SK-N-SH treated with all-trans-retinoic acid at 6 μM for 48 hours (cell line): ENCODE measurements around the gene C16orf82.

Experiments used
- ATAC-seq: fragments of 200-7000 bp; cut with Tn5 transposase; 3 replicates; pipeline ENCODE4 v1.9.1; 2020; ENCODE audit warnings: mild to moderate bottlenecking, moderate library complexity
- ARNTL ChIP-seq: fragments of 450-650 bp; formaldehyde crosslinking; IDR thresholded peaks from 2 replicates; pipeline ENCODE4 v1.5.0; 2020; ENCODE audit warnings: low read depth, mild to moderate bottlenecking, moderate library complexity, borderline replicate concordance
- BACH2 ChIP-seq: fragments of 250-450 bp; sonication (Bioruptor Pico); IDR thresholded peaks from 2 replicates; pipeline ENCODE4 v1.9.0; 2021; ENCODE audit warnings: mild to moderate bottlenecking, borderline replicate concordance
- CREB5 ChIP-seq: fragments of 250-450 bp; sonication (Bioruptor Pico); IDR thresholded peaks from 2 replicates; pipeline ENCODE4 v1.5.1; 2020; ENCODE audit warnings: low read depth, mild to moderate bottlenecking, moderate library complexity
- CSDC2 ChIP-seq: fragments of 250-450 bp; sonication (Bioruptor Pico); IDR thresholded peaks from 2 replicates; pipeline ENCODE4 v1.5.0; 2020; ENCODE audit warnings: mild to moderate bottlenecking, moderate library complexity
- ESRRG ChIP-seq: fragments of 250-450 bp; sonication (Bioruptor Pico); IDR thresholded peaks from 2 replicates; pipeline ENCODE4 v1.6.1; 2021; ENCODE audit warnings: mild to moderate bottlenecking
- GLIS3 ChIP-seq: fragments of 250-450 bp; sonication (Bioruptor Pico); IDR thresholded peaks from 2 replicates; pipeline ENCODE4 v1.5.0; 2020; ENCODE audit warnings: mild to moderate bottlenecking, moderate library complexity
- ISL1 ChIP-seq: fragments of 250-450 bp; sonication (Bioruptor Pico); IDR thresholded peaks from 2 replicates; pipeline ENCODE4 v2.1.2; 2022; ENCODE audit warnings: mild to moderate bottlenecking, moderate library complexity
- OSR1 ChIP-seq: fragments of 250-450 bp; sonication (Bioruptor Pico); IDR thresholded peaks from 2 replicates; pipeline ENCODE4 v1.8.0; 2022; ENCODE audit warnings: moderate library complexity, mild to moderate bottlenecking, inconsistent platforms
- PPARA ChIP-seq: fragments of 250-450 bp; sonication (Bioruptor Pico); IDR thresholded peaks from 2 replicates; pipeline ENCODE4 v1.5.0; 2020; ENCODE audit warnings: mild to moderate bottlenecking, borderline replicate concordance
- RARB ChIP-seq: fragments of 250-450 bp; sonication (Bioruptor Pico); IDR thresholded peaks from 2 replicates; pipeline ENCODE4 v1.8.0; 2021; ENCODE audit warnings: mild to moderate bottlenecking, moderate library complexity
- SNAI2 ChIP-seq: fragments of 250-450 bp; sonication (Bioruptor Pico); IDR thresholded peaks from 2 replicates; pipeline ENCODE4 v1.5.0; 2020; ENCODE audit warnings: mild to moderate bottlenecking, moderate library complexity
- TCF4 ChIP-seq: fragments of 250-450 bp; sonication (Bioruptor Pico); IDR thresholded peaks from 2 replicates; pipeline ENCODE4 v1.8.0; 2021; ENCODE audit warnings: mild to moderate bottlenecking, moderate library complexity, borderline replicate concordance
- TOX ChIP-seq: fragments of 250-450 bp; sonication (Bioruptor Pico); IDR thresholded peaks from 2 replicates; pipeline ENCODE4 v1.8.0; 2021; ENCODE audit warnings: mild to moderate bottlenecking, moderate library complexity, borderline replicate concordance
- TSHZ2 ChIP-seq: fragments of 250-450 bp; sonication (Bioruptor Pico); IDR thresholded peaks from 2 replicates; pipeline ENCODE4 v1.5.0; 2020; ENCODE audit warnings: mild to moderate bottlenecking, moderate library complexity
- ZC3H10 ChIP-seq: fragments of 250-450 bp; sonication (Bioruptor Pico); IDR thresholded peaks from 2 replicates; pipeline ENCODE4 v1.5.1; 2021; ENCODE audit warnings: mild to moderate bottlenecking, moderate library complexity
- ZFP3 ChIP-seq: fragments of 250-450 bp; sonication (Bioruptor Pico); IDR thresholded peaks from 2 replicates; pipeline ENCODE4 v1.5.0; 2020; ENCODE audit warnings: mild to moderate bottlenecking, moderate library complexity
- ZFP30 ChIP-seq: fragments of 450-650 bp; formaldehyde crosslinking; IDR thresholded peaks from 2 replicates; pipeline ENCODE4 v1.5.0; 2022; ENCODE audit warnings: mild to moderate bottlenecking, moderate library complexity
- ZNF565 ChIP-seq: fragments of 450-650 bp; formaldehyde crosslinking; conservative IDR thresholded peaks from 2 replicates; pipeline ENCODE4 v1.5.0; 2020; ENCODE audit warnings: low read depth, mild to moderate bottlenecking, moderate library complexity
- ZNF70 ChIP-seq: fragments of 450-650 bp; formaldehyde crosslinking; IDR thresholded peaks from 2 replicates; pipeline ENCODE4 v1.5.0; 2020; ENCODE audit warnings: mild to moderate bottlenecking, moderate library complexity
- ZNF8 ChIP-seq: fragments of 450-650 bp; formaldehyde crosslinking; IDR thresholded peaks from 2 replicates; pipeline ENCODE4 v1.5.0; 2020; ENCODE audit warnings: mild to moderate bottlenecking, moderate library complexity
- TF ChIP-seq, protein P1 (sequence below): fragments of 250-450 bp; sonication (Bioruptor Pico); IDR thresholded peaks from 2 replicates; pipeline ENCODE4 v1.8.0; 2021; ENCODE audit warnings: low read depth, mild to moderate bottlenecking, moderate library complexity, borderline replicate concordance
- TF ChIP-seq, protein P2 (sequence below): fragments of 250-450 bp; sonication (Bioruptor Pico); IDR thresholded peaks from 2 replicates; pipeline ENCODE4 v1.5.1; 2021; ENCODE audit warnings: mild to moderate bottlenecking, moderate library complexity

Gene C16orf82

GRCh38 chr16:27107185-27107592 is 40.5 kb downstream of the C16orf82 start (continued):
- no peak for TF ChIP-seq PPARA

DNA sequence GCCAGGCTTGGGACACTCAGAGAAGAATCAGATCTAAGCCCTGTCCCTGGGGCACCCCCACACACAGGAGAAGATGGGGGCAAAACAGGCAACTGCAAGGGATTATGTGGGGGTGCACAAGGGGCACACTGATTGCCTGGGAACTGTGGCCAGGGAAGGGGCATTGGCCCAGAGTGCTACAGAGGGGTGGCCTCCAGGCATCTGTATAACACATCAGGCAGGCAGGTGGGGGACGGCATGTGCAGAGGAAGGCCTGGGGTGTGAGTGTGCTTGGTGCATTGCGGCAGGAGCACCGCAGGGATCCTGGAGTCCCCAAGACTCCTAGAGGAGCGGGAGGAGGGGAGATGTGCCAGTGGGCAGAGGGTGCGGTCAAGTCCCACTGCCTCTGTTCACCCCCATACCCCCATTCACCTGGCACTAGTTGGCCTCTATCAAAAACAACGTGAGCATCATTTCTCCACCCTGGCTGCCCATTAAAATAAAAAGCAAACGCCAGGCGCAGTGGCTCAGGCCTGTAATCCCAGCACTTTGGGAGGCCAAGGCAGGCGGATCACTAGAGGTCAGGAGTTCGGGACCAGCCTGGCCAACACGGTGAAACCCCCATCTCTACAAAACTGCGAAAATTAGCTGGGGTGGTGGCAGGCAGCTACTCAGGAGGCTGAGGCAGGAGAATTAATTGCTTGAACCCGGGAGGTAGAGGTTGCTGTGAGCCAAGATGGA is 41.5 kb downstream of the C16orf82 start:
- no peak for ATAC-seq
- TF ChIP-seq TOX: no peak
- no peak for TF ChIP-seq ISL1 (CRISPR knock-in tag)
- no peak for TF ChIP-seq ZNF565 (CRISPR knock-in tag)
- no peak for TF ChIP-seq TCF4
- no peak for TF ChIP-seq CSDC2
- no peak for TF ChIP-seq ZC3H10 (CRISPR knock-in tag)
- no peak for TF ChIP-seq ARNTL (CRISPR knock-in tag)
- no peak for TF ChIP-seq RARB (CRISPR knock-in tag)
- no peak for TF ChIP-seq ZNF8 (CRISPR knock-in tag)
- TF ChIP-seq CREB5 (CRISPR knock-in tag): no peak
- TF ChIP-seq GLIS3 (CRISPR knock-in tag): no peak
- TF ChIP-seq BACH2 (CRISPR knock-in tag): no peak
- TF ChIP-seq OSR1 (CRISPR knock-in tag): no peak
- TF ChIP-seq, protein P1, sequence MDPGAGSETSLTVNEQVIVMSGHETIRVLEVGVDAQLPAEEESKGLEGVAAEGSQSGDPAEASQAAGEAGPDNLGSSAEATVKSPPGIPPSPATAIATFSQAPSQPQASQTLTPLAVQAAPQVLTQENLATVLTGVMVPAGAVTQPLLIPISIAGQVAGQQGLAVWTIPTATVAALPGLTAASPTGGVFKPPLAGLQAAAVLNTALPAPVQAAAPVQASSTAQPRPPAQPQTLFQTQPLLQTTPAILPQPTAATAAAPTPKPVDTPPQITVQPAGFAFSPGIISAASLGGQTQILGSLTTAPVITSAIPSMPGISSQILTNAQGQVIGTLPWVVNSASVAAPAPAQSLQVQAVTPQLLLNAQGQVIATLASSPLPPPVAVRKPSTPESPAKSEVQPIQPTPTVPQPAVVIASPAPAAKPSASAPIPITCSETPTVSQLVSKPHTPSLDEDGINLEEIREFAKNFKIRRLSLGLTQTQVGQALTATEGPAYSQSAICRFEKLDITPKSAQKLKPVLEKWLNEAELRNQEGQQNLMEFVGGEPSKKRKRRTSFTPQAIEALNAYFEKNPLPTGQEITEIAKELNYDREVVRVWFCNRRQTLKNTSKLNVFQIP: no peak
- no peak for TF ChIP-seq SNAI2 (CRISPR knock-in tag)

GRCh38 chr16:27108826-27109665 is 42.3 kb downstream of the C16orf82 start:
- TF ChIP-seq TSHZ2 (CRISPR knock-in tag) (no peak), ZNF8 (CRISPR knock-in tag) (no peak), ZFP30 (CRISPR knock-in tag) (no peak), ESRRG (CRISPR knock-in tag) (no peak), ARNTL (CRISPR knock-in tag) (no peak), BACH2 (CRISPR knock-in tag) (no peak)
- TF ChIP-seq, all 23 proteins: peak for 0
- no peak for ATAC-seq

- ATAC-seq: peak; percentile 87
- no peak for TF ChIP-seq CSDC2
- no peak for TF ChIP-seq RARB (CRISPR knock-in tag)
- no peak for TF ChIP-seq PPARA
- no peak for TF ChIP-seq ARNTL (CRISPR knock-in tag)
- TF ChIP-seq ZNF8 (CRISPR knock-in tag): no peak
These were observed 43.2 kb downstream of the C16orf82 start for GRCh38 chr16:27109666-27110523.

- ATAC-seq: no peak
- TF ChIP-seq TCF4 (no peak), ZNF8 (CRISPR knock-in tag) (no peak), ZFP3 (CRISPR knock-in tag) (no peak), PPARA (no peak), TSHZ2 (CRISPR knock-in tag) (no peak), RARB (CRISPR knock-in tag) (no peak), ZNF565 (CRISPR knock-in tag) (no peak), ZFP30 (CRISPR knock-in tag) (no peak), ARNTL (CRISPR knock-in tag) (no peak), ZNF70 (CRISPR knock-in tag) (no peak)
- TF ChIP-seq, protein P2, sequence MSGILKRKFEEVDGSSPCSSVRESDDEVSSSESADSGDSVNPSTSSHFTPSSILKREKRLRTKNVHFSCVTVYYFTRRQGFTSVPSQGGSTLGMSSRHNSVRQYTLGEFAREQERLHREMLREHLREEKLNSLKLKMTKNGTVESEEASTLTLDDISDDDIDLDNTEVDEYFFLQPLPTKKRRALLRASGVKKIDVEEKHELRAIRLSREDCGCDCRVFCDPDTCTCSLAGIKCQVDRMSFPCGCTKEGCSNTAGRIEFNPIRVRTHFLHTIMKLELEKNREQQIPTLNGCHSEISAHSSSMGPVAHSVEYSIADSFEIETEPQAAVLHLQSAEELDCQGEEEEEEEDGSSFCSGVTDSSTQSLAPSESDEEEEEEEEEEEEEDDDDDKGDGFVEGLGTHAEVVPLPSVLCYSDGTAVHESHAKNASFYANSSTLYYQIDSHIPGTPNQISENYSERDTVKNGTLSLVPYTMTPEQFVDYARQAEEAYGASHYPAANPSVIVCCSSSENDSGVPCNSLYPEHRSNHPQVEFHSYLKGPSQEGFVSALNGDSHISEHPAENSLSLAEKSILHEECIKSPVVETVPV (CRISPR knock-in tag): no peak
- TF ChIP-seq, all 23 proteins: peak for 0
These were observed 43.8 kb downstream of the C16orf82 start for GRCh38 chr16:27110524-27110896.
